Measurements from ENCODE around the gene CAMK1D. TPM values are rescaled to one million over a fixed set of nuclear protein-coding genes. Genes with fewer than 3 reads are reported as not detected.

Gene CAMK1D
- total RNA-seq, 1 donor from 2014 or later: 12.8 TPM

- Histone ChIP-seq H3K4me3 (no peak overlapping the region), H3K9me3 (no peaks in the 10 kb centered on the region), H3K27me3 (no peaks in the 10 kb centered on the region), H3K36me3 (peaks cover 0 to 11% of the 10 kb centered on the region in 2 donors), H3K27ac (no peak overlapping the region), H3K4me1 (peaks cover 6% of the 10 kb centered on the region)
- intact Hi-C loops (cut with DNase I): no loop called here
- no peak for DNase-seq (ENCODE audit: extremely low spot score in 2 of 2)
- no peak for TF ChIP-seq POLR2A (IDR thresholded peaks at IDR 0.05)
- TF ChIP-seq POLR2AphosphoS5 (IDR thresholded peaks at IDR 0.05; ENCODE audit: insufficient read depth in 1 of 2, low read depth in 1 of 2): no peak
- no peak for TF ChIP-seq CTCF (IDR thresholded peaks at IDR 0.05)
These were observed 425.0 kb downstream of the CAMK1D start for GRCh38 chr10:12774204-12774894.

GRCh38 chr10:12777840-12778585 lies 428.7 kb downstream of the CAMK1D start:
- no peak overlapping the region for H3K27ac ChIP-seq
- no peak for TF ChIP-seq POLR2A (IDR thresholded peaks at IDR 0.05)
- no peak for TF ChIP-seq POLR2AphosphoS5 (IDR thresholded peaks at IDR 0.05; ENCODE audit: insufficient read depth in 1 of 2, low read depth in 1 of 2)
- TF ChIP-seq CTCF (IDR thresholded peaks at IDR 0.05): no peak
- H3K9me3 ChIP-seq: no peaks in the 10 kb centered on the region
- H3K27me3 ChIP-seq: no peaks in the 10 kb centered on the region
- H3K4me3 ChIP-seq: no peak overlapping the region
- H3K36me3 ChIP-seq: no peaks in the 10 kb centered on the region
- intact Hi-C loops (cut with DNase I): no loop called here
- DNase-seq (ENCODE audit: extremely low spot score in 2 of 2): no peak
- peaks cover 6% of the 10 kb centered on the region for H3K4me1 ChIP-seq

- DNase-seq (ENCODE audit: extremely low spot score in 2 of 2): no peak
- TF ChIP-seq POLR2AphosphoS5 (IDR thresholded peaks at IDR 0.05; ENCODE audit: insufficient read depth in 1 of 2, low read depth in 1 of 2) (peak in 1 of 2 donors; percentile 41), POLR2A (IDR thresholded peaks at IDR 0.05) (no peak)
- Histone ChIP-seq H3K27ac (no peak overlapping the region), H3K27me3 (no peaks in the 10 kb centered on the region), H3K4me1 (peaks cover 6% of the 10 kb centered on the region), H3K4me3 (no peak overlapping the region), H3K36me3 (no peaks in the 10 kb centered on the region), H3K9me3 (no peaks in the 10 kb centered on the region)
- intact Hi-C loops (cut with DNase I): loop anchor here (10.0 kb wide), 1 partner anchor 124 kb away; no protein-coding TSS in a partner anchor
These were observed 431.6 kb downstream of the CAMK1D start for GRCh38 chr10:12780634-12781601.

- H3K4me1 ChIP-seq: peaks cover 6% of the 10 kb centered on the region
- intact Hi-C loops (cut with DNase I): loop anchor here (10.0 kb wide), 1 partner anchor 123 kb away; no protein-coding TSS in a partner anchor
- H3K4me3 ChIP-seq: no peak overlapping the region
- no peaks in the 10 kb centered on the region for H3K36me3 ChIP-seq
- H3K27ac ChIP-seq: no peak overlapping the region
- H3K27me3 ChIP-seq: no peaks in the 10 kb centered on the region
- TF ChIP-seq POLR2A (IDR thresholded peaks at IDR 0.05): no peak
- no peak for TF ChIP-seq POLR2AphosphoS5 (IDR thresholded peaks at IDR 0.05; ENCODE audit: insufficient read depth in 1 of 2, low read depth in 1 of 2)
- TF ChIP-seq CTCF (IDR thresholded peaks at IDR 0.05): no peak
- no peak for DNase-seq (ENCODE audit: extremely low spot score in 2 of 2)
- no peaks in the 10 kb centered on the region for H3K9me3 ChIP-seq
These were observed 432.6 kb downstream of the CAMK1D start for GRCh38 chr10:12781976-12782375.

- Histone ChIP-seq H3K27me3 (no peaks in the 10 kb centered on the region), H3K4me3 (no peak overlapping the region), H3K4me1 (peaks cover 5% of the 10 kb centered on the region), H3K27ac (no peak overlapping the region), H3K9me3 (no peaks in the 10 kb centered on the region), H3K36me3 (no peaks in the 10 kb centered on the region)
- intact Hi-C loops (cut with DNase I): loop anchor here (10.0 kb wide), 1 partner anchor 122 kb away; no protein-coding TSS in a partner anchor
- DNase-seq (ENCODE audit: extremely low spot score in 2 of 2): no peak
- TF ChIP-seq POLR2A (IDR thresholded peaks at IDR 0.05) (no peak), POLR2AphosphoS5 (IDR thresholded peaks at IDR 0.05; ENCODE audit: insufficient read depth in 1 of 2, low read depth in 1 of 2) (no peak), CTCF (IDR thresholded peaks at IDR 0.05) (peak in 1 of 3 experiments; percentile 37)
These were observed 433.2 kb downstream of the CAMK1D start for GRCh38 chr10:12782537-12782936.
